Testis (tissue), 3 donors: ENCODE data around the gene SLC6A7. TPM values are rescaled to one million over a fixed set of nuclear protein-coding genes. Genes with fewer than 3 reads are reported as not detected.
A peak's percentile ranks its signal among the peaks of the same experiment; 100 is the strongest.

Experiments
- DNase-seq: peaks from one replicate; pipeline ENCODE4 v3.0.0-alpha.2; 2019
- H3K27ac ChIP-seq, 2 donors: fragments of 200-600 bp; sonication (generic); one replicate each; pipeline ENCODE4 v1.5.1; 2019
- H3K27me3 ChIP-seq: fragments of 200-600 bp; sonication (generic); one replicate; pipeline ENCODE4 v1.5.1; 2019
- H3K36me3 ChIP-seq: fragments of 200-600 bp; sonication (generic); one replicate; pipeline ENCODE4 v1.5.1; 2017; ENCODE audit warnings: low read depth; ENCODE audit errors: missing control alignments
- H3K4me1 ChIP-seq: fragments of 200-600 bp; sonication (generic); one replicate; pipeline ENCODE4 v1.5.1; 2019
- H3K4me3 ChIP-seq, 2 donors: fragments of 200-600 bp; sonication (generic); one replicate each; pipeline ENCODE4 v1.5.1; 2017 to 2019
- H3K9me3 ChIP-seq: fragments of 200-600 bp; sonication (generic); one replicate; pipeline ENCODE4 v1.5.1; 2017
- CTCF ChIP-seq, 3 experiments: fragments of 450-650 bp in 2 of 3; fragments of 200-600 bp in 1 of 3; sonication (generic) in 1 of 3; IDR thresholded peaks; one replicate each; pipeline ENCODE4 v1.5.1; 2016 to 2019; ENCODE audit warnings: antibody characterized with exemption in 3 of 3, mild to moderate bottlenecking in 2 of 3, moderate library complexity in 1 of 3
- POLR2A ChIP-seq: fragments of 450-650 bp; IDR thresholded peaks from one replicate; pipeline ENCODE4 v1.6.1; 2017; ENCODE audit warnings: antibody characterized with exemption, mild to moderate bottlenecking, moderate library complexity
- WGBS, 2 donors: methylation state at CpG; one replicate each; pipeline ENCODE4 v1.1.5; 2018; 5-methylcytosine and 5-hydroxymethylcytosine counted together
- intact Hi-C: fragments of 100-400 bp; cut with DNase I; formaldehyde crosslinking; loops from one replicate; pipeline ENCODE4 v1.15.1; 2023; ENCODE audit warnings: low total_unique reads
- polyA plus RNA-seq: library from polyadenylated mRNA; stranded (reverse); fragments of 350-450 nt; fragmentation: Illumina TruSeq; extraction: RNeasy Lipid Tissue Mini Kit (QIAGEN cat#74804); gene quantifications from one replicate; pipeline ENCODE4 v1.2.3, GENCODE V29; 2014; ENCODE audit warnings: low read depth, low replicate concordance; ENCODE audit not compliant: insufficient read depth
- total RNA-seq, 2 donors: library from RNA; depleted of rRNA; stranded (reverse); fragments of >200 nt; gene quantifications; one replicate each; pipeline ENCODE4 v1.2.3, GENCODE V29; 2016

SLC6A7 gene
- total and polyA plus RNA-seq, 3 donors from 2014 or later: 0.12 TPM; not detected in 2

GRCh38 chr5:150149618-150150017, 40.2 kb upstream of the SLC6A7 start:
- Histone ChIP-seq H3K27me3 (no peaks in the 10 kb centered on the region), H3K36me3 (no peaks in the 10 kb centered on the region), H3K9me3 (no peaks in the 10 kb centered on the region), H3K4me1 (peaks cover 11% of the 10 kb centered on the region), H3K27ac (peak overlapping the region in 1 of 2 donors; percentile 56), H3K4me3 (no peak overlapping the region)
- intact Hi-C loops: no loop called here
- DNase-seq: no peak
- TF ChIP-seq POLR2A: no peak
- no peak for TF ChIP-seq CTCF (IDR thresholded peaks at IDR 0.05)

- Histone ChIP-seq H3K27ac (peak overlapping the region; percentile 50 to 81), H3K36me3 (no peaks in the 10 kb centered on the region), H3K4me3 (peak overlapping the region; percentile 49 to 66), H3K4me1 (peaks cover 13% of the 10 kb centered on the region), H3K9me3 (no peaks in the 10 kb centered on the region), H3K27me3 (no peaks in the 10 kb centered on the region)
- WGBS, 2 donors: 41 to 53% methylated on average over 10 to 12 of the region's 12 CpGs
- intact Hi-C loops: no loop called here
- no peak for TF ChIP-seq CTCF (IDR thresholded peaks at IDR 0.05)
- no peak for TF ChIP-seq POLR2A
- DNase-seq: no peak
These were observed 37.0 kb upstream of the SLC6A7 start for GRCh38 chr5:150152636-150153462.

- WGBS, 2 donors: 62 to 63% methylated on average over 2 of the region's 2 CpGs
These were observed 36.4 kb upstream of the SLC6A7 start for GRCh38 chr5:150153483-150153882.

GRCh38 chr5:150153957-150154617, 35.8 kb upstream of the SLC6A7 start:
- Histone ChIP-seq H3K4me3 (peak overlapping the region; percentile 49 to 66), H3K27ac (peak overlapping the region; percentile 81 to 89), H3K4me1 (peaks cover 17% of the 10 kb centered on the region), H3K36me3 (no peaks in the 10 kb centered on the region), H3K9me3 (no peaks in the 10 kb centered on the region), H3K27me3 (no peaks in the 10 kb centered on the region)
- TF ChIP-seq CTCF (IDR thresholded peaks at IDR 0.05) (no peak), POLR2A (no peak)
- intact Hi-C loops: no loop called here
- DNase-seq: peak; percentile 46
- WGBS, 2 donors: 67 to 70% methylated on average over 8 to 9 of the region's 9 CpGs

More at GRCh38 chr5:150153483-150153882, 36.4 kb upstream of the SLC6A7 start:
- intact Hi-C loops: no loop called here
- Histone ChIP-seq H3K27me3 (no peaks in the 10 kb centered on the region), H3K4me3 (peak overlapping the region; percentile 49 to 66), H3K9me3 (no peaks in the 10 kb centered on the region), H3K4me1 (peaks cover 13% of the 10 kb centered on the region), H3K27ac (peak overlapping the region; percentile 81 to 89), H3K36me3 (no peaks in the 10 kb centered on the region)
- TF ChIP-seq CTCF (IDR thresholded peaks at IDR 0.05) (no peak), POLR2A (no peak)
- DNase-seq: no peak
